Activated CD4-positive, alpha-beta T cell treated with anti-CD3 and anti-CD28 coated beads, Interleukin-2, amount 10 ng/mL, durations not matched to agents 7 days and 5 days (primary cell): Measurements from ENCODE around the gene ZNF687. TPM values are rescaled to one million over a fixed set of nuclear protein-coding genes. Genes with fewer than 3 reads are reported as not detected.

ENCODE experiments used
- CTCF ChIA-PET: fragments of 350-600 bp; sonication (Branson Sonifier 250); formaldehyde crosslinking; loops from one replicate; lab custom pipeline; 2021; ENCODE audit warnings: antibody characterized with exemption; lab: Charles Lee
- POLR2A ChIA-PET: fragments of 350-600 bp; sonication (Branson Sonifier 250); formaldehyde crosslinking; loops from one replicate; lab custom pipeline; 2021; ENCODE audit warnings: antibody characterized with exemption; lab: Charles Lee
- DNase-seq: peaks from one replicate; pipeline ENCODE4 v3.0.0-alpha.2; 2020
- H3K27ac Mint-ChIP-seq: one replicate; pipeline ENCODE4 v1.8.0; 2021; ENCODE audit warnings: mild to moderate bottlenecking, moderate library complexity, mixed read lengths
- H3K27me3 Mint-ChIP-seq: one replicate; pipeline ENCODE4 v1.8.0; 2021; ENCODE audit warnings: mixed read lengths
- H3K36me3 Mint-ChIP-seq: one replicate; pipeline ENCODE4 v1.8.0; 2021; ENCODE audit warnings: low read depth, mixed read lengths
- H3K4me1 Mint-ChIP-seq: one replicate; pipeline ENCODE4 v1.8.0; 2021; ENCODE audit warnings: mixed read lengths
- H3K4me3 Mint-ChIP-seq: one replicate; pipeline ENCODE4 v1.8.0; 2021; ENCODE audit warnings: mild to moderate bottlenecking, moderate library complexity, mixed read lengths
- H3K9me3 Mint-ChIP-seq: one replicate; pipeline ENCODE4 v1.8.0; 2021; ENCODE audit warnings: mixed read lengths
- total RNA-seq, 2 experiments: library from RNA; stranded (reverse); gene quantifications; one replicate each; pipeline ENCODE4 v1.2.3, GENCODE V29; 2021

ZNF687 gene
- total RNA-seq, 2 experiments from 2014 or later = 27.4 to 27.7 TPM

GRCh38 chr1:151325646-151326429 lies 43.7 kb downstream of the ZNF687 start:
- Mint-ChIP-seq H3K27me3 (no peaks in the 10 kb centered on the region), H3K4me1 (peaks cover 41% of the 10 kb centered on the region), H3K9me3 (no peaks in the 10 kb centered on the region), H3K27ac (peak overlapping the region; percentile 92), H3K4me3 (peak overlapping the region; percentile 97), H3K36me3 (peaks cover 22% of the 10 kb centered on the region)
- POLR2A ChIA-PET = interaction anchor here (0.9 kb wide), 1 partner anchor 10 kb away, joined by 3 read pairs; no protein-coding TSS in a partner anchor
- no peak for DNase-seq
- CTCF ChIA-PET = interaction anchor here (0.6 to 8.1 kb wide), 5 partner anchors 9 to 47 kb away, joined by 3 to 50 read pairs (median 21); no protein-coding TSS in a partner anchor

- Mint-ChIP-seq H3K4me3 (peak overlapping the region; percentile 97), H3K27ac (peak overlapping the region; percentile 92), H3K36me3 (peaks cover 19% of the 10 kb centered on the region), H3K4me1 (peaks cover 39% of the 10 kb centered on the region), H3K27me3 (no peaks in the 10 kb centered on the region), H3K9me3 (no peaks in the 10 kb centered on the region)
- CTCF ChIA-PET = interaction anchor here (1.0 to 8.1 kb wide), 7 partner anchors 9 to 115 kb away, joined by 3 to 50 read pairs (median 9); partner anchors contain the start of gene PSMB4
- POLR2A ChIA-PET = no interaction called here
- DNase-seq = peak; percentile 58
Measured at GRCh38 chr1:151326619-151327222, 44.6 kb downstream of the ZNF687 start.

GRCh38 chr1:151327223-151327902 lies 45.3 kb downstream of the ZNF687 start, which contains the start of gene PI4KB:
PI4KB (minus strand) TSS chr1:151327416; CDS start chr1:151316481, 10,935 bp downstream.
- DNase-seq = peak; percentile 95
- Mint-ChIP-seq H3K9me3 (no peaks in the 10 kb centered on the region), H3K4me1 (peaks cover 35% of the 10 kb centered on the region), H3K27me3 (no peaks in the 10 kb centered on the region), H3K27ac (peak within 1 kb of the TSS; percentile 99), H3K36me3 (peaks cover 19% of the 10 kb centered on the region), H3K4me3 (peak within 1 kb of the TSS; percentile 97)
- ChIA-PET POLR2A (interaction anchor here (0.6 kb wide), 1 partner anchor 46 kb away, joined by 3 read pairs; the partner anchor contains the start of gene ZNF687), CTCF (interaction anchor here (0.6 to 8.1 kb wide), 9 partner anchors 9 to 116 kb away, joined by 3 to 50 read pairs (median 4); partner anchors contain the start of gene PSMB4)

- peak overlapping the region; percentile 99 for H3K27ac Mint-ChIP-seq
- CTCF ChIA-PET = interaction anchor here (0.6 to 8.1 kb wide), 7 partner anchors 11 to 116 kb away, joined by 3 to 50 read pairs (median 9); no protein-coding TSS in a partner anchor
Measured at GRCh38 chr1:151327903-151328674, 46.0 kb downstream of the ZNF687 start.

GRCh38 chr1:151334822-151335221 lies 52.7 kb downstream of the ZNF687 start:
- CTCF ChIA-PET = no interaction called here
- POLR2A ChIA-PET = no interaction called here
- H3K36me3 Mint-ChIP-seq = no peaks in the 10 kb centered on the region
- H3K27me3 Mint-ChIP-seq = no peaks in the 10 kb centered on the region
- no peak overlapping the region for H3K4me3 Mint-ChIP-seq
- no peak for DNase-seq
- no peak overlapping the region for H3K27ac Mint-ChIP-seq
- H3K9me3 Mint-ChIP-seq = no peaks in the 10 kb centered on the region
- peaks cover 1% of the 10 kb centered on the region for H3K4me1 Mint-ChIP-seq

More at GRCh38 chr1:151327903-151328674, 46.0 kb downstream of the ZNF687 start:
- Mint-ChIP-seq H3K9me3 (no peaks in the 10 kb centered on the region), H3K36me3 (peaks cover 15% of the 10 kb centered on the region), H3K4me3 (peak overlapping the region; percentile 97), H3K27me3 (no peaks in the 10 kb centered on the region), H3K4me1 (peaks cover 35% of the 10 kb centered on the region)
- POLR2A ChIA-PET = no interaction called here
- DNase-seq = no peak

GRCh38 chr1:151336556-151336955 lies 54.5 kb downstream of the ZNF687 start:
- Mint-ChIP-seq H3K9me3 (no peaks in the 10 kb centered on the region), H3K4me1 (peaks cover 8% of the 10 kb centered on the region), H3K27me3 (no peaks in the 10 kb centered on the region), H3K36me3 (no peaks in the 10 kb centered on the region), H3K27ac (no peak overlapping the region), H3K4me3 (no peak overlapping the region)
- POLR2A ChIA-PET = interaction anchor here (0.6 kb wide), 1 partner anchor 43 kb away, joined by 3 read pairs; no protein-coding TSS in a partner anchor
- CTCF ChIA-PET = interaction anchor here (0.6 to 1.9 kb wide), 4 partner anchors 9 to 954 kb away, joined by 3 to 5 read pairs (median 4); partner anchors contain the start of gene PI4KB
- no peak for DNase-seq

GRCh38 chr1:151340870-151341754 lies 59.0 kb downstream of the ZNF687 start:
- peak; percentile 70 for DNase-seq
- POLR2A ChIA-PET = no interaction called here

More at GRCh38 chr1:151340870-151341754, 59.0 kb downstream of the ZNF687 start:
- no peaks in the 10 kb centered on the region for H3K9me3 Mint-ChIP-seq
- H3K4me3 Mint-ChIP-seq = no peak overlapping the region
- peaks cover 27% of the 10 kb centered on the region for H3K4me1 Mint-ChIP-seq
- no peaks in the 10 kb centered on the region for H3K27me3 Mint-ChIP-seq
- H3K36me3 Mint-ChIP-seq = peaks cover 27% of the 10 kb centered on the region
- CTCF ChIA-PET = interaction anchor here (0.7 to 3.9 kb wide), 24 partner anchors 10 to 148 kb away, joined by 3 to 42 read pairs (median 4); partner anchors contain the start of genes PI4KB, PSMB4, PSMD4 and ZNF687
- no peak overlapping the region for H3K27ac Mint-ChIP-seq

Other genes starting within 250 kb of the ZNF687 start
- gene BNIPL, start 245.7 kb upstream of the ZNF687 start, total RNA-seq = 1 to 10 TPM in 1 of 2 experiments, under 1 TPM in 1; 0.99 to 1.5 TPM
- 1 to 10 TPM in 1 of 2 experiments, under 1 TPM in 1; 0.62 to 1.3 TPM for gene C1orf56, start 234.5 kb upstream of the ZNF687 start, total RNA-seq
- 100 to 1,000 TPM; 350 to 360 TPM for gene CDC42SE1, start 222.7 kb upstream of the ZNF687 start, total RNA-seq
- gene MLLT11, start 221.9 kb upstream of the ZNF687 start, total RNA-seq = 1 to 10 TPM; 3.6 to 4.7 TPM
- 10 to 100 TPM; 28.1 to 30.9 TPM for gene GABPB2, start 211.5 kb upstream of the ZNF687 start, total RNA-seq
- 1 to 10 TPM; 3.8 TPM for gene SEMA6C, start 135.7 kb upstream of the ZNF687 start, total RNA-seq
- gene TNFAIP8L2, start 125.7 kb upstream of the ZNF687 start, total RNA-seq = 10 to 100 TPM; 33.7 to 38.4 TPM
- gene LYSMD1, start 116.4 kb upstream of the ZNF687 start, total RNA-seq = 1 to 10 TPM; 4.0 to 4.9 TPM
- 10 to 100 TPM; 63.7 to 70.9 TPM for gene SCNM1, start 116.2 kb upstream of the ZNF687 start, total RNA-seq
- gene TMOD4, start 106.3 kb upstream of the ZNF687 start, total RNA-seq = 1 to 10 TPM; 2.0 to 2.7 TPM
- gene VPS72, start 92.1 kb upstream of the ZNF687 start, total RNA-seq = 10 to 100 TPM; 77.1 to 79.6 TPM
- 10 to 100 TPM; 61.6 to 63.4 TPM for gene PIP5K1A, start 83.7 kb upstream of the ZNF687 start, total RNA-seq
- gene PSMD4, start 27.6 kb upstream of the ZNF687 start, total RNA-seq = 100 to 1,000 TPM; 170 to 190 TPM
- gene PI4KB, start 45.1 kb downstream of the ZNF687 start, total RNA-seq = 10 to 100 TPM; 62.8 to 69.5 TPM
- gene RFX5, start 65.0 kb downstream of the ZNF687 start, total RNA-seq = 10 to 100 TPM; 69.7 to 76.4 TPM
- not detected for gene SELENBP1, start 90.4 kb downstream of the ZNF687 start, total RNA-seq
- gene PSMB4, start 117.3 kb downstream of the ZNF687 start, total RNA-seq = 100 to 1,000 TPM; 290 to 303 TPM
- gene POGZ, start 177.2 kb downstream of the ZNF687 start, total RNA-seq = 10 to 100 TPM; 82.8 to 85.5 TPM
- under 1 TPM; 0.17 to 0.30 TPM for gene CGN, start 229.1 kb downstream of the ZNF687 start, total RNA-seq